HCT116 (cell line): ENCODE results near the gene SLC25A21. TPM values are rescaled to one million over a fixed set of nuclear protein-coding genes. Genes with fewer than 3 reads are reported as not detected.

Experiments
- ATAC-seq: fragments of 200-7000 bp; cut with Tn5 transposase; 2 replicates; pipeline ENCODE4 v1.9.1; 2020; ENCODE audit warnings: mild to moderate bottlenecking, moderate library complexity
- BruUV-seq: library from RNA; stranded (reverse); fragments of 400-500 nt; replicated peaks from 2 replicates; lab custom pipeline; 2021; lab: Mats Ljungman, UMichigan
- CTCF ChIA-PET: fragments of 300-600 bp; sonication (Branson Sonifier 250); formaldehyde crosslinking; loops from one replicate; lab custom pipeline; 2021; ENCODE audit warnings: antibody characterized with exemption; lab: Charles Lee
- POLR2A ChIA-PET: fragments of 300-600, 350-600 bp; sonication (Branson Sonifier 250); formaldehyde crosslinking; loops from one replicate; lab custom pipeline; 2021; ENCODE audit warnings: antibody characterized with exemption; lab: Charles Lee
- RAD21 ChIA-PET, 2 experiments: fragments of 300-600 bp; sonication (Branson Sonifier 250); formaldehyde crosslinking; loops; one replicate each; lab custom pipeline; 2023; ENCODE audit warnings: low total read pairs in 2 of 2; ENCODE audit not compliant: uncharacterized antibody in 2 of 2, unreplicated experiment in 2 of 2, low non-redundant PET in 1 of 2; lab: Charles Lee
- DNase-seq: peaks from one replicate; pipeline ENCODE4 v3.0.0-alpha.2; 2010; ENCODE audit warnings: low read depth, low spot score
- H2AFZ ChIP-seq: fragments of 200-600 bp; shearing (Covaris generic), sonication (generic); 2 replicates; pipeline ENCODE4 v1.6.1; 2017; ENCODE audit warnings: low read depth, mixed run types, mixed read lengths, antibody characterized with exemption, low read length; ENCODE audit not compliant: poor library complexity, severe bottlenecking
- H3K27ac ChIP-seq: 2 replicates; pipeline ENCODE4 v1.5.1; 2012; ENCODE audit warnings: low read depth, low read length
- H3K27me3 ChIP-seq: fragments of 200-600 bp; sonication (generic); 2 replicates; pipeline ENCODE4 v1.6.1; 2016; ENCODE audit warnings: mixed run types, low read length, mixed read lengths; ENCODE audit not compliant: insufficient read depth
- H3K36me3 ChIP-seq, 2 experiments: fragments of 200-500 bp in 1 of 2; fragments of 200-600 bp in 1 of 2; sonication (Bioruptor generic) in 1 of 2; sonication (generic) in 1 of 2; 2 replicates each; pipeline versions ENCODE4 v1.5.1 to v1.6.1; 2014 to 2016; ENCODE audit warnings: low read length in 2 of 2, inconsistent platforms in 1 of 2, mixed read lengths in 1 of 2, mixed run types in 1 of 2; ENCODE audit not compliant: insufficient read depth in 2 of 2, control insufficient read depth in 1 of 2
- H3K4me1 ChIP-seq, 2 experiments: fragments of 200-600 bp in 1 of 2; sonication (generic) in 1 of 2; 2 replicates each; pipeline versions ENCODE4 v1.5.1 to v1.6.1; 2012 to 2017; ENCODE audit warnings: low read length in 2 of 2, inconsistent platforms in 1 of 2, mild to moderate bottlenecking in 1 of 2, mixed read lengths in 1 of 2, mixed run types in 1 of 2, moderate library complexity in 1 of 2; ENCODE audit not compliant: insufficient read depth in 2 of 2, control insufficient read depth in 1 of 2
- H3K4me2 ChIP-seq: fragments of 200-600 bp; sonication (generic); 2 replicates; pipeline ENCODE4 v1.6.1; 2017; ENCODE audit warnings: mixed run types, low read length, mixed read lengths
- H3K4me3 ChIP-seq, 2 experiments: fragments of 200-600 bp in 1 of 2; sonication (generic) in 1 of 2; replicated peaks in 1 of 2; 2 replicates each; pipeline ENCODE4 v1.5.1; 2011 to 2016; ENCODE audit warnings: low read length in 2 of 2, control low read depth in 1 of 2, low read depth in 1 of 2, mild to moderate bottlenecking in 1 of 2, mixed read lengths in 1 of 2, mixed run types in 1 of 2
- H3K79me2 ChIP-seq: fragments of 200-600 bp; sonication (generic); 2 replicates; pipeline ENCODE4 v1.6.1; 2017; ENCODE audit warnings: mild to moderate bottlenecking, mixed run types, low read length, moderate library complexity, mixed read lengths; ENCODE audit not compliant: insufficient read depth
- H3K9ac ChIP-seq: fragments of 200-600 bp; sonication (generic); 2 replicates; pipeline ENCODE4 v1.6.1; 2016; ENCODE audit warnings: low read length, mixed read lengths
- H3K9me2 ChIP-seq: fragments of 200-600 bp; sonication (generic), shearing (Covaris generic); 2 replicates; pipeline ENCODE4 v1.6.1; 2017; ENCODE audit warnings: mixed run types, mild to moderate bottlenecking, moderate library complexity; ENCODE audit not compliant: insufficient read depth
- H3K9me3 ChIP-seq, 2 experiments: fragments of 200-500 bp in 1 of 2; fragments of 200-600 bp in 1 of 2; sonication (Bioruptor generic) in 1 of 2; sonication (generic) in 1 of 2; 2 replicates each; pipeline ENCODE4 v1.6.1; 2014 to 2017; ENCODE audit warnings: low read length in 2 of 2, mixed read lengths in 2 of 2, inconsistent platforms in 1 of 2, low read depth in 1 of 2, mild to moderate bottlenecking in 1 of 2, mixed run types in 1 of 2, moderate library complexity in 1 of 2; ENCODE audit not compliant: control insufficient read depth in 1 of 2, insufficient read depth in 1 of 2
- H4K20me1 ChIP-seq: fragments of 200-600 bp; sonication (generic), shearing (Covaris generic); 2 replicates; pipeline ENCODE4 v1.6.1; 2017; ENCODE audit warnings: mixed run types, mild to moderate bottlenecking, moderate library complexity; ENCODE audit not compliant: insufficient read depth
- ATF3 ChIP-seq: IDR thresholded peaks from 2 replicates; pipeline ENCODE4 v1.6.1; 2012
- FOSL1 ChIP-seq: IDR thresholded peaks from 2 replicates; pipeline ENCODE4 v1.6.1; 2012; ENCODE audit warnings: low read depth
- JUND ChIP-seq: IDR thresholded peaks from 2 replicates; pipeline ENCODE4 v1.6.1; 2012
- POLR2A ChIP-seq: IDR thresholded peaks from 2 replicates; pipeline ENCODE4 v1.7.0; 2011; ENCODE audit warnings: borderline replicate concordance; ENCODE audit not compliant: insufficient read depth, insufficient read length; ENCODE audit errors: extremely low read depth
- POLR2AphosphoS5 ChIP-seq: IDR thresholded peaks from 2 replicates; pipeline ENCODE4 v1.6.1; 2011; ENCODE audit warnings: mild to moderate bottlenecking, low read depth, low read length, moderate library complexity
- RAD21 ChIP-seq: IDR thresholded peaks from 2 replicates; pipeline ENCODE4 v1.6.1; 2012; ENCODE audit warnings: low read depth, mild to moderate bottlenecking
- SIN3A ChIP-seq: IDR thresholded peaks from 2 replicates; pipeline ENCODE4 v1.6.1; 2012; ENCODE audit warnings: low read depth
- SP1 ChIP-seq: IDR thresholded peaks from 2 replicates; pipeline ENCODE4 v1.6.1; 2012; ENCODE audit warnings: low read depth
- YY1 ChIP-seq: IDR thresholded peaks from 2 replicates; pipeline ENCODE4 v1.6.1; 2011; ENCODE audit warnings: low read length, low read depth, moderate library complexity, mild to moderate bottlenecking; ENCODE audit not compliant: insufficient replicate concordance; ENCODE audit errors: extremely low read depth
- ZBTB33 ChIP-seq: IDR thresholded peaks from 2 replicates; pipeline ENCODE4 v1.6.1; 2011; ENCODE audit warnings: mild to moderate bottlenecking, low read length, moderate library complexity; ENCODE audit not compliant: insufficient replicate concordance; ENCODE audit errors: extremely low read depth
- ZNF274 ChIP-seq: fragments of 200-500 bp; sonication (Bioruptor generic); IDR thresholded peaks from 2 replicates; pipeline ENCODE4 v1.6.1; 2014; ENCODE audit warnings: mild to moderate bottlenecking, low read depth, low read length, inconsistent platforms
- intact Hi-C: fragments of 100-400 bp; cut with micrococcal nuclease; formaldehyde crosslinking; loops from 2 replicates; pipeline ENCODE4 v1.10.0; 2022
- total RNA-seq: library from RNA; stranded (reverse); gene quantifications from one replicate; pipeline ENCODE4 v1.2.1, GENCODE V29; 2021; ENCODE audit not compliant: unreplicated experiment

Gene SLC25A21
- total RNA-seq, 1 experiment from 2014 or later = 3.5 TPM

- TF ChIP-seq SP1 = no peak
- TF ChIP-seq ATF3 = no peak
- TF ChIP-seq FOSL1 = no peak
- TF ChIP-seq ZNF274 = no peak
- no peak for TF ChIP-seq YY1
- TF ChIP-seq RAD21 = no peak
- no peak for TF ChIP-seq JUND
- no peak for TF ChIP-seq POLR2A
- no peak for TF ChIP-seq ZBTB33
- TF ChIP-seq POLR2AphosphoS5 = no peak
- no peak for TF ChIP-seq SIN3A
- TF ChIP-seq, all 23 proteins: peak for 0
- Histone ChIP-seq H3K79me2 (no peaks in the 10 kb centered on the region), H3K27me3 (no peaks in the 10 kb centered on the region), H4K20me1 (no peaks in the 10 kb centered on the region), H3K9me3 (no peaks in the 10 kb centered on the region), H2AFZ (no peak overlapping the region), H3K9me2 (no peaks in the 10 kb centered on the region), H3K36me3 (no peaks in the 10 kb centered on the region), H3K4me1 (peaks cover 7 to 18% of the 10 kb centered on the region in 2 experiments), H3K4me2 (no peak overlapping the region), H3K9ac (no peak overlapping the region), H3K27ac (no peak overlapping the region), H3K4me3 (no peak overlapping the region)
- intact Hi-C loops = no loop called here
- BruUV-seq = no TSS peak
- ChIA-PET RAD21 (no interaction called here), CTCF (no interaction called here), POLR2A (no interaction called here)
- ATAC-seq (no peak), DNase-seq (no peak)
Measured at GRCh38 chr14:36997843-36998242, 174.6 kb downstream of the SLC25A21 start.
